Stomach (tissue), 9 donors: ENCODE results near the gene LRRC8A. TPM values are rescaled to one million over a fixed set of nuclear protein-coding genes. Genes with fewer than 3 reads are reported as not detected.

ENCODE experiments used
- DNase-seq, 2 donors: peaks; one replicate each; pipeline versions ENCODE4 v3.0.0 to v3.0.0-alpha.2; 2013 to 2019
- H3K27ac ChIP-seq, 5 donors: fragments of 200-600 bp in 4 of 5; sonication (generic) in 4 of 5; one replicate each; pipeline ENCODE4 v1.5.1; 2013 to 2019; ENCODE audit warnings: mild to moderate bottlenecking in 1 of 5, moderate library complexity in 1 of 5
- H3K27me3 ChIP-seq, 3 donors: fragments of 200-600 bp; sonication (generic); one replicate each; pipeline ENCODE4 v1.5.1; 2017 to 2019; ENCODE audit warnings: mixed run types in 1 of 3
- H3K36me3 ChIP-seq, 4 donors: fragments of 200-600 bp; sonication (generic); 1 replicate in 3 of 4; 2 replicates in 1 of 4; pipeline ENCODE4 v1.5.1; 2016 to 2019
- H3K4me1 ChIP-seq, 4 donors: fragments of 200-600 bp; sonication (generic); one replicate each; pipeline ENCODE4 v1.5.1; 2016 to 2019
- H3K4me3 ChIP-seq, 4 donors: fragments of 200-600 bp; sonication (generic) in 3 of 4; one replicate each; pipeline ENCODE4 v1.5.1; 2016 to 2019; ENCODE audit warnings: mild to moderate bottlenecking in 1 of 4
- H3K9me3 ChIP-seq, 4 donors: fragments of 200-600 bp; sonication (generic); one replicate each; pipeline ENCODE4 v1.5.1; 2016 to 2019
- CTCF ChIP-seq, 7 experiments: fragments of 450-650 bp in 4 of 7; fragments of 200-600 bp in 3 of 7; sonication (generic) in 3 of 7; IDR thresholded peaks; one replicate each; pipeline ENCODE4 v1.5.1; 2016 to 2019; ENCODE audit warnings: antibody characterized with exemption in 7 of 7, control low read depth in 2 of 7, mild to moderate bottlenecking in 1 of 7
- EP300 ChIP-seq: sonication (generic); formaldehyde crosslinking; IDR thresholded peaks from one replicate; pipeline ENCODE4 v1.6.1; 2017; ENCODE audit warnings: antibody characterized with exemption
- POLR2A ChIP-seq, 4 donors: fragments of 450-650 bp; IDR thresholded peaks; one replicate each; pipeline ENCODE4 v1.6.1; 2016; ENCODE audit warnings: antibody characterized with exemption in 4 of 4, control low read depth in 2 of 4, mild to moderate bottlenecking in 1 of 4, moderate library complexity in 1 of 4
- POLR2AphosphoS5 ChIP-seq, 3 donors: sonication (generic); formaldehyde crosslinking; IDR thresholded peaks; one replicate each; pipeline ENCODE4 v1.6.1; 2016; ENCODE audit warnings: antibody characterized with exemption in 3 of 3
- whole genome bisulfite sequencing, 5 donors: extraction: QIAGEN DNeasy Blood & Tissue Kit in 3 of 5; methylation state at CpG; one replicate each; pipeline versions ENCODE4 v1.1.5 to v1.1.7; 2013 to 2018; 5-methylcytosine and 5-hydroxymethylcytosine counted together
- intact Hi-C: fragments of 100-400 bp; cut with DNase I; formaldehyde crosslinking; loops from one replicate; pipeline ENCODE4 v1.15.1; 2023; ENCODE audit warnings: low total_unique reads
- polyA plus RNA-seq, 3 donors: library from polyadenylated mRNA; stranded (reverse); fragments of 200-250 nt; gene quantifications; one replicate each; pipeline ENCODE4 v1.2.3, GENCODE V29; 2013
- total RNA-seq, 5 donors: library from RNA; depleted of rRNA; stranded (reverse); fragments of >200 nt; gene quantifications; one replicate each; pipeline versions ENCODE4 v1.1.0 to v1.2.3, GENCODE V29; 2014 to 2016
- donor health status: healthy with polysubstance abuse.
- donor health status: Bipolar disorder and iron deficiency.
- donor health status: healthy.

Gene LRRC8A
- total and polyA plus RNA-seq, 8 donors = 11.2 to 63.7 (median 21.2) TPM

DNA sequence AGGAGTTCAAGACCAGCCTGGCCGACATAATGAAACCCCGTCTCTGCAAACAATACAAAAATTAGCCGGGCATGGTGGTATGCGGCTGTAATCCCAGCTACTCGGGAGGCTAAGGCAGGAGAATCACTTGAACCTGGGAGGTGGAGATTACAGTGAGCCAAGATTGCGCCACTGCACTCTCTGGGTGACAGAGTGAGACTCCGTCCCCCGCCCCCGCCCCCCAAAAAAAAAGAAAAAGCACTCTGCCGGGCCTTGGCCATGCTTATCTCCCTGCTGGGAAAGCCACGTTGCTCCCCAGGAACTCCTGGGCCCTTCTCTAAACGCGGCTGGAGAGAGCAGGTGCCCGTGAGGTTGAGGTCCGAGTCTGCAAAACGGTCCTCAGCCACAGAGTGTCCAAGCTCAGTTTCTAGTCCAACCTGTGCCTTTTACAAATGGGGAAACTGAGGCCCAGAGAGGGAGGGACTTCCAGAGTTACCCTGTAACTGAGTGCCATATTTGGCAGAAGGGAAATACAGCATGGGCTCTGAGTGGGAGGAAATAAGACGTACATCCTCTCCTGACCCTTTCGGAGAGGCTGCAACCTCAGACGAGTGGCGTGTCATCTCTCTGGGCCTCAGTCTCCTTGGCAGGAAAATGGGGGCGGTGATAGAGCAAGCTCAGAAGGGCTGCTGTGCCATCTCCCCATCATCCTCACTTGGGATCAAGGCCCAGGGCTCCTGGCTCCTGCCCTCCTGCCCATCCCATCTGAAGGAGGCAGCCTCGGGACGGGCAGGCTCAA lies 32.3 kb downstream of the LRRC8A start:
- WGBS, 5 donors = 65 to 76% (median 74%) methylated on average over 19 to 23 of the region's 23 CpGs
- H3K27ac ChIP-seq = peak overlapping the region in 3 of 5 donors; percentile 50 to 80 (median 73)
- H3K27me3 ChIP-seq = no peaks in the 10 kb centered on the region
- H3K4me3 ChIP-seq = no peak overlapping the region
- no peak for DNase-seq
- intact Hi-C loops = no loop called here
- TF ChIP-seq CTCF (IDR thresholded peaks at IDR 0.05) (no peak), EP300 (no peak), POLR2AphosphoS5 (IDR thresholded peaks at IDR 0.05) (no peak), POLR2A (IDR thresholded peaks at IDR 0.05) (no peak)
- H3K9me3 ChIP-seq = no peaks in the 10 kb centered on the region
- peaks cover 25 to 79% (median 50%) of the 10 kb centered on the region in 4 donors for H3K36me3 ChIP-seq
- H3K4me1 ChIP-seq = peaks cover 67 to 93% (median 74%) of the 10 kb centered on the region in 4 donors

GRCh38 chr9:128916204-128916603 lies 34.3 kb downstream of the LRRC8A start:
- TF ChIP-seq EP300 (no peak), CTCF (IDR thresholded peaks at IDR 0.05) (no peak), POLR2A (IDR thresholded peaks at IDR 0.05) (no peak), POLR2AphosphoS5 (IDR thresholded peaks at IDR 0.05) (no peak)
- DNase-seq = no peak
- Histone ChIP-seq H3K4me3 (peak overlapping the region in 1 of 4 donors; percentile 3), H3K27me3 (no peaks in the 10 kb centered on the region), H3K9me3 (no peaks in the 10 kb centered on the region), H3K36me3 (peaks cover 10 to 59% (median 30%) of the 10 kb centered on the region in 4 donors), H3K4me1 (peaks cover 71 to 93% (median 84%) of the 10 kb centered on the region in 4 donors), H3K27ac (peak overlapping the region; percentile 64 to 90 (median 83))
- intact Hi-C loops = no loop called here
- WGBS, 5 donors = 62 to 85% (median 78%) methylated on average over 10 to 18 of the region's 18 CpGs

DNA sequence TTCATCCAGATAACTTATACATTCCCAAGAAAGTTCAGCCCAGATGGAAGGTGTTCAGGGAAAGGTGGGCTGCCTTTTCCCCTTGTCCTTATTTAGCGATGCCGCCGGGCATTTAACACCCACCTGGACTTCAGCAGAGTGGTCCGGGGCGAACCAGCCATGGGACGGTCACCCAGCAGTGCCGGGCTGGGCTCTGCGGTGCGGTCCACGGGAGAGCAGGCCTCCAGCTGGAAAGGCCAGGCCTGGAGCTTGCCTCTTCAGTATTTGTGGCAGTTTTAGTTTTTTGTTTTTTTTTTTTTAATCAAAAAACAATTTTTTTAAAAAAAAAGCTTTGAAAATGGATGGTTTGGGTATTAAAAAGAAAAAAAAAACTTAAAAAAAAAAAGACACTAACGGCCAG lies 34.8 kb downstream of the LRRC8A start:
- H3K27me3 ChIP-seq = no peaks in the 10 kb centered on the region
- H3K4me1 ChIP-seq = peaks cover 71 to 93% (median 84%) of the 10 kb centered on the region in 4 donors
- TF ChIP-seq CTCF (IDR thresholded peaks at IDR 0.05) (no peak), EP300 (no peak), POLR2AphosphoS5 (IDR thresholded peaks at IDR 0.05) (no peak), POLR2A (IDR thresholded peaks at IDR 0.05) (no peak)
- DNase-seq = no peak
- intact Hi-C loops = no loop called here
- H3K9me3 ChIP-seq = no peaks in the 10 kb centered on the region
- peak overlapping the region; percentile 64 to 90 (median 83) for H3K27ac ChIP-seq
- H3K4me3 ChIP-seq = no peak overlapping the region
- 78 to 88% (median 82%) methylated on average over 11 of the region's 11 CpGs for WGBS, 5 donors
- H3K36me3 ChIP-seq = peaks cover 10 to 55% (median 30%) of the 10 kb centered on the region in 4 donors

GRCh38 chr9:128917151-128917849 lies 35.4 kb downstream of the LRRC8A start:
- no peak overlapping the region for H3K4me3 ChIP-seq
- H3K4me1 ChIP-seq = peaks cover 71 to 92% (median 83%) of the 10 kb centered on the region in 4 donors
- intact Hi-C loops = no loop called here
- H3K36me3 ChIP-seq = peaks cover 10 to 51% (median 30%) of the 10 kb centered on the region in 4 donors
- peak; percentile 79 to 88 for DNase-seq
- H3K27ac ChIP-seq = peak overlapping the region; percentile 61 to 90 (median 83)
- no peaks in the 10 kb centered on the region for H3K9me3 ChIP-seq
- 33 to 51% (median 51%) methylated on average over 16 to 26 of the region's 26 CpGs for WGBS, 5 donors
- peak; percentile 2 to 82 (median 39) for TF ChIP-seq POLR2AphosphoS5 (IDR thresholded peaks at IDR 0.05)
- TF ChIP-seq CTCF (IDR thresholded peaks at IDR 0.05) = no peak
- no peaks in the 10 kb centered on the region for H3K27me3 ChIP-seq
